BE2C (cell line): ENCODE data around the gene CRABP2. TPM values are rescaled to one million over a fixed set of nuclear protein-coding genes. Genes with fewer than 3 reads are reported as not detected.
A peak's percentile ranks its signal among the peaks of the same experiment; 100 is the strongest.

ENCODE experiments used
- DNase-seq: peaks from one replicate; pipeline ENCODE4 v3.0.0-alpha.2; 2020
- H3K27me3 ChIP-seq: fragments of 250-450 bp; sonication (Bioruptor Pico); 2 replicates; pipeline ENCODE4 v1.5.1; 2020; ENCODE audit warnings: mild to moderate bottlenecking
- H3K36me3 ChIP-seq: fragments of 250-450 bp; sonication (Bioruptor Pico); 2 replicates; pipeline ENCODE4 v1.5.1; 2020; ENCODE audit warnings: mild to moderate bottlenecking
- H3K4me1 ChIP-seq: fragments of 250-450 bp; sonication (Bioruptor Pico); 2 replicates; pipeline ENCODE4 v1.5.1; 2020
- H3K4me3 ChIP-seq: 2 replicates; pipeline ENCODE4 v1.5.1; 2011; ENCODE audit warnings: low read depth, low read length
- H3K9me3 ChIP-seq: fragments of 250-450 bp; sonication (Bioruptor Pico); 2 replicates; pipeline ENCODE4 v1.5.1; 2020
- polyA plus RNA-seq: library from polyadenylated mRNA; unstranded; fragments of >200 nt; gene quantifications from one replicate; pipeline ENCODE4 v1.2.1, GENCODE V29; 2012; ENCODE audit warnings: low read depth, missing spikeins; ENCODE audit not compliant: insufficient read length, insufficient read depth
- TF ChIP-seq, protein P1 (sequence below): IDR thresholded peaks from 2 replicates; pipeline ENCODE4 v1.5.1; 2012; ENCODE audit warnings: mild to moderate bottlenecking, low read depth, low read length

CRABP2 gene
- polyA plus RNA-seq, result 39.0 TPM

DNA sequence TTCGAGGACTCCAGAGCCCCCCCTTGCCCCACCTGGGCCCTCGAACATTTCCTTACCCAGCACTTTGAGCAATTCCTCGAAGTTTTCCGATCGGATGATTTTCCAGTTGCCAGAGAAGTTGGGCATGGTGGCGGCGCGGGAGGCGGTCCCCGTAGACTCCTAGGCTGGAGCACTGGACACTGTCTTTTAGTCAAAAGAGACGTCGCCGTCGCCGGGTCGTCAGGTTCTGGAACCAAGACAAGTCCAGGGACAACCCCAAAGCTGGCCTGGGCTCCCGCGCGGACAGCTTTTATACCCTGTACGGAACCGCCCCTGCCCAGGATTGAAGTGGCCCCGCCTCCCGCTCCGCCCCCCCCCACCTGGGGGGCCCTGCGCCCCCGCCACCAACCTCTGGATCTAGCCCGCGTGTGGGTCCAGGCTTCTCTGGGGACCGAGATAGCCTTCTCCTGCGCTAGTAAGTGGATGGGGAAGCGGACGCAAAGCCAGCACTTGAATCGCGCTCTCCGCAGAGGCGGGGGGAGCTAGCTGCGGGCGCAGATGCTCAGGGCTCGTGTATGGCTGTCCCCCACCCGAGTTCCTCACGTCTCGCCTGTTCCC lies at the start of gene CRABP2:
TSS of gene CRABP2 (minus strand) at position 263 of the 597 bp plus-strand sequence. CDS start at position 126, 137 bp downstream.
- TF ChIP-seq, protein P1, sequence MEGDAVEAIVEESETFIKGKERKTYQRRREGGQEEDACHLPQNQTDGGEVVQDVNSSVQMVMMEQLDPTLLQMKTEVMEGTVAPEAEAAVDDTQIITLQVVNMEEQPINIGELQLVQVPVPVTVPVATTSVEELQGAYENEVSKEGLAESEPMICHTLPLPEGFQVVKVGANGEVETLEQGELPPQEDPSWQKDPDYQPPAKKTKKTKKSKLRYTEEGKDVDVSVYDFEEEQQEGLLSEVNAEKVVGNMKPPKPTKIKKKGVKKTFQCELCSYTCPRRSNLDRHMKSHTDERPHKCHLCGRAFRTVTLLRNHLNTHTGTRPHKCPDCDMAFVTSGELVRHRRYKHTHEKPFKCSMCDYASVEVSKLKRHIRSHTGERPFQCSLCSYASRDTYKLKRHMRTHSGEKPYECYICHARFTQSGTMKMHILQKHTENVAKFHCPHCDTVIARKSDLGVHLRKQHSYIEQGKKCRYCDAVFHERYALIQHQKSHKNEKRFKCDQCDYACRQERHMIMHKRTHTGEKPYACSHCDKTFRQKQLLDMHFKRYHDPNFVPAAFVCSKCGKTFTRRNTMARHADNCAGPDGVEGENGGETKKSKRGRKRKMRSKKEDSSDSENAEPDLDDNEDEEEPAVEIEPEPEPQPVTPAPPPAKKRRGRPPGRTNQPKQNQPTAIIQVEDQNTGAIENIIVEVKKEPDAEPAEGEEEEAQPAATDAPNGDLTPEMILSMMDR, result no peak

GRCh38 chr1:156754219-156754618 lies 48.8 kb upstream of the CRABP2 start:
- TF ChIP-seq, protein P1, result no peak
- H3K4me1 ChIP-seq, result peaks cover 4% of the 10 kb centered on the region
- H3K36me3 ChIP-seq, result peaks cover 8% of the 10 kb centered on the region
- H3K27me3 ChIP-seq, result no peaks in the 10 kb centered on the region
- H3K9me3 ChIP-seq, result no peaks in the 10 kb centered on the region
- no peak for DNase-seq
- H3K4me3 ChIP-seq, result no peak overlapping the region

More for the DNA sequence above, at the start of gene CRABP2:
- DNase-seq, result peak; percentile 60
- H3K4me3 ChIP-seq, result peak within 1 kb of the TSS; percentile 62
- H3K36me3 ChIP-seq, result no peaks in the 10 kb centered on the region
- H3K9me3 ChIP-seq, result no peaks in the 10 kb centered on the region
- H3K27me3 ChIP-seq, result peaks cover 7% of the 10 kb centered on the region
- H3K4me1 ChIP-seq, result peaks cover 56% of the 10 kb centered on the region

GRCh38 chr1:156752843-156753482 lies 47.6 kb upstream of the CRABP2 start:
- no peak for DNase-seq
- H3K27me3 ChIP-seq, result no peaks in the 10 kb centered on the region
- peaks cover 10% of the 10 kb centered on the region for H3K36me3 ChIP-seq
- TF ChIP-seq, protein P1, result no peak
- peak overlapping the region; percentile 98 for H3K4me3 ChIP-seq
- H3K4me1 ChIP-seq, result peaks cover 17% of the 10 kb centered on the region
- H3K9me3 ChIP-seq, result no peaks in the 10 kb centered on the region

DNA sequence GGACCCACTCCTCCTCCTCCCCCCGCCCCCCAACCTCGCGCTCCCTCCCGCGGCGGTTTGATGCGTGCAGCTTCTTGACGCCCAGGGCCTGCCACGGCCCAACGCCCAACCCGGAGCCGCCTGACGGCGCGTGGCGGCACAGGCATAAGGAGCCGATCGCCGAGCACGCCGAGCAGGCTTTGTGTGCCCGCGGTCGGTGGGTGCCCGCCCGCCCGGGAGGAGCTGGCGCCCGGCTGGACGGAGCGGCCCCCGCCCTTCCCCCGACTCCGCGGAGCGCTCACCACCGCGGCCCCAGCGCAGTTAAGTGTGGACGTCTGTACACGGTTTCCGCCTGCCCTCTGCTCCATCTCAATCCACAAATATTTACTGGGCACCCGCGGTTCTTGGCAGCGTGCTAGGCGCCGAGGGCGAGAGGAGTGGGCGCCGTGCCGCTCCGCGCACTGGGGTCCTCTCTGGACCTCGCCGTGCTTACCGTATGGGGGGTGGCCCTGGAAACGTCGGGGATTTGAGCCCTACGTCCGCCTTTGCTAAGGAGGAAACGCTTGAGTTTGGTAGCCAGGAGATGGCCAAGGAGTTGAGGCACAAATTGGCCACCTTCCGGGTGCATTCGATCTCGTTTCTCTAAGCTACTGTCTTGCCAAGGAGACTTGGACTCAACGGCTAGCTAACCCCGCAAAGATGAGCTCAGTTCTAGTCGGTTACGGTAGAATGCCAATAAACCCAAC lies 46.5 kb upstream of the CRABP2 start:
- peaks cover 22% of the 10 kb centered on the region for H3K4me1 ChIP-seq

DNA sequence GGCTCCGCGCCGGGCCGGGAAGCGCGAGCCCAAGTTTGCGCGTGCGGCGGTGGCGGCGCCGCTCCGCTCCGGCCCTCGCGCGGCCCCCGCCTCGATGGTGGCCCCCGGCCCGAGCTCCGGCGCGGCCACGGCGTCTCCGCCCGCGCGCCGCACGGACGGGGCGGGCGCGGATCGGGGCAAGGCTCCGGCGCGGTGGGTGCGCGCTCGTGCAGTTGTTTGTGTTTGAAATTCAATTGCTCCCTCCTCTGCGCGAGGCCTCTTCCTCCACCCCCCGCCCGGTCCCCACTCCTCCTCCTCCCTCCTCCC lies 46.0 kb upstream of the CRABP2 start, which contains the start of gene HDGF:
TSS of gene HDGF (minus strand) at position 225 of the 306 bp plus-strand sequence. CDS start 246 bp downstream, outside the sequence.
- Histone ChIP-seq H3K36me3 (peaks cover 10% of the 10 kb centered on the region), H3K9me3 (no peaks in the 10 kb centered on the region), H3K4me3 (peak within 1 kb of the TSS; percentile 98), H3K27me3 (no peaks in the 10 kb centered on the region), H3K4me1 (peaks cover 23% of the 10 kb centered on the region)
- TF ChIP-seq, protein P1, result no peak
- no peak for DNase-seq

More for the DNA sequence above, 46.5 kb upstream of the CRABP2 start:
- peaks cover 10% of the 10 kb centered on the region for H3K36me3 ChIP-seq
- peak overlapping the region; percentile 98 for H3K4me3 ChIP-seq
- H3K27me3 ChIP-seq, result no peaks in the 10 kb centered on the region
- TF ChIP-seq, protein P1, result no peak
- DNase-seq, result peak; percentile 99
- no peaks in the 10 kb centered on the region for H3K9me3 ChIP-seq
